Measurements from ENCODE around the gene SAXO2.
"Not testable (repeated sequence)": the region's sequence is repeated elsewhere in the genome, so short reads cannot be mapped to it uniquely, and the experiment has no call there.

SAXO2 gene

GRCh38 chr15:82333603-82334553 lies 71.3 kb downstream of the SAXO2 start:
- DNase-seq (ENCODE audit: low spot score) = not testable (repeated sequence)

Data from Ammon's horn (tissue), 1 donor.